Measurements from ENCODE around the gene HP1BP3. TPM values are rescaled to one million over a fixed set of nuclear protein-coding genes. Genes with fewer than 3 reads are reported as not detected.

Gene HP1BP3
- total RNA-seq, 1 donor from 2014 or later: 267 TPM

DNA sequence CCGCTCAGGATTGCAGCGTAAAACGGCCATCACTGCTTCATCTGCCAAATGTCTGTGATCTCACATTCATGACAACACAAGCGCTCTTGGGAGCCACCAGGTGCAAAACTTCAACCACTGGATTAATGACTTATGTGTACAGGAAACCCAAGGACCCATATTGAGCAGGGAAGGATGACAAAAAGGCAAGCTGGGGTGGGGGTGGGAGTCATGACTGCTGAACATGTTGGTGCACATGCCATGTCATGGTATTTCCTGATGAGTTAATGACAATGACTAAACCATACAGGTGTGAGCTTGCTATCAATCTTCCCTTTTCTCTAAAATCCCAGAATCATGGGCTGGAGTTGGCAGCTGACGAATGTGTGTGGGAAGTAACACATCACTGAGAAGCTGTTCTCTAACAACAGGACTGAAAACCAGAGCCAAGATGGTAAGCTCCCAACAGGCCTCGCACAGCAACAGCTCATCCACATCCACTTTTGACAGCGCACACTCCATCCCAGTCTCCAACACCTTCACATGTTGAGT is 51.5 kb downstream of the HP1BP3 start:
- no peaks in the 10 kb centered on the region for H3K27me3 ChIP-seq
- H3K4me1 ChIP-seq: peaks cover 25% of the 10 kb centered on the region
- no peak overlapping the region for H3K4me3 ChIP-seq
- H3K36me3 ChIP-seq: peaks cover 0 to 5% of the 10 kb centered on the region in 2 donors
- no peak overlapping the region for H3K27ac ChIP-seq
- TF ChIP-seq, protein P1, sequence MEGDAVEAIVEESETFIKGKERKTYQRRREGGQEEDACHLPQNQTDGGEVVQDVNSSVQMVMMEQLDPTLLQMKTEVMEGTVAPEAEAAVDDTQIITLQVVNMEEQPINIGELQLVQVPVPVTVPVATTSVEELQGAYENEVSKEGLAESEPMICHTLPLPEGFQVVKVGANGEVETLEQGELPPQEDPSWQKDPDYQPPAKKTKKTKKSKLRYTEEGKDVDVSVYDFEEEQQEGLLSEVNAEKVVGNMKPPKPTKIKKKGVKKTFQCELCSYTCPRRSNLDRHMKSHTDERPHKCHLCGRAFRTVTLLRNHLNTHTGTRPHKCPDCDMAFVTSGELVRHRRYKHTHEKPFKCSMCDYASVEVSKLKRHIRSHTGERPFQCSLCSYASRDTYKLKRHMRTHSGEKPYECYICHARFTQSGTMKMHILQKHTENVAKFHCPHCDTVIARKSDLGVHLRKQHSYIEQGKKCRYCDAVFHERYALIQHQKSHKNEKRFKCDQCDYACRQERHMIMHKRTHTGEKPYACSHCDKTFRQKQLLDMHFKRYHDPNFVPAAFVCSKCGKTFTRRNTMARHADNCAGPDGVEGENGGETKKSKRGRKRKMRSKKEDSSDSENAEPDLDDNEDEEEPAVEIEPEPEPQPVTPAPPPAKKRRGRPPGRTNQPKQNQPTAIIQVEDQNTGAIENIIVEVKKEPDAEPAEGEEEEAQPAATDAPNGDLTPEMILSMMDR (IDR thresholded peaks at IDR 0.05): no peak
- TF ChIP-seq POLR2AphosphoS5 (IDR thresholded peaks at IDR 0.05; ENCODE audit: insufficient read depth in 1 of 2, low read depth in 1 of 2): no peak
- no peak for TF ChIP-seq POLR2A (IDR thresholded peaks at IDR 0.05)
- intact Hi-C loops (cut with DNase I): no loop called here
- no peaks in the 10 kb centered on the region for H3K9me3 ChIP-seq
- DNase-seq (ENCODE audit: extremely low spot score in 2 of 2): no peak

DNA sequence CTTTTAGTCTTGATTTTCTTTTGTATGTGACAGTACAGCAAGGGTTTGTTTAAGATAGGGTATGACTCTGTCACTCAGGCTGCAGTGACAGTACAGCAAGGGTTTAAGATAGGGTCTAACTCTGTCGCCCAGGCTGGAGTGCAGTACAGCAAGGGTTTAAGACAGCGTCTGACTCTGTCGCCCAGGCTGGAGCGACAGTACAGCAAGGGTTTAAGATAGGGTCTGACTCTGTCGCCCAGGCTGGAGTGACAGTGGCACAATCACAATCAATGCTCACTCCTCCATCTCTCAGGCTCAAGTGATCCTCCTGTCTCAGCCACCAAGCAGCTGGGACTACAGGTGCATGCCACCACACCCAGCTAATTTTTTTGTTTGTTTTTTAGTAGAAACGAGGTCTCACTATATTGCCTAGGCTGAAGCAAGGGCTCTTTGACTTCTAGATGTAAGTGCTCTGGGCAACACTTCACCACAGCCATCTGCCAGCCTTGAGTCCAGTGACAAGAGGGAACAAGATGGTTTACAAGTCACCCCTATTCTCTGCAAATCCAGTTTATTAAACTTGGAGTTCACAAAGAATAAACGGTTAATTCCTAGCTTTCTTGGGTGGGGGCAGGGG is 53.6 kb downstream of the HP1BP3 start:
- intact Hi-C loops (cut with DNase I): no loop called here
- H3K27ac ChIP-seq: peak overlapping the region; percentile 74
- no peak for DNase-seq (ENCODE audit: extremely low spot score in 2 of 2)
- H3K9me3 ChIP-seq: no peaks in the 10 kb centered on the region
- no peaks in the 10 kb centered on the region for H3K27me3 ChIP-seq
- peaks cover 0 to 5% of the 10 kb centered on the region in 2 donors for H3K36me3 ChIP-seq
- H3K4me3 ChIP-seq: peak overlapping the region; percentile 52 to 60
- peaks cover 25% of the 10 kb centered on the region for H3K4me1 ChIP-seq
- TF ChIP-seq, protein P1 (IDR thresholded peaks at IDR 0.05): no peak
- TF ChIP-seq POLR2A (IDR thresholded peaks at IDR 0.05): no peak
- TF ChIP-seq POLR2AphosphoS5 (IDR thresholded peaks at IDR 0.05; ENCODE audit: insufficient read depth in 1 of 2, low read depth in 1 of 2): no peak

DNA sequence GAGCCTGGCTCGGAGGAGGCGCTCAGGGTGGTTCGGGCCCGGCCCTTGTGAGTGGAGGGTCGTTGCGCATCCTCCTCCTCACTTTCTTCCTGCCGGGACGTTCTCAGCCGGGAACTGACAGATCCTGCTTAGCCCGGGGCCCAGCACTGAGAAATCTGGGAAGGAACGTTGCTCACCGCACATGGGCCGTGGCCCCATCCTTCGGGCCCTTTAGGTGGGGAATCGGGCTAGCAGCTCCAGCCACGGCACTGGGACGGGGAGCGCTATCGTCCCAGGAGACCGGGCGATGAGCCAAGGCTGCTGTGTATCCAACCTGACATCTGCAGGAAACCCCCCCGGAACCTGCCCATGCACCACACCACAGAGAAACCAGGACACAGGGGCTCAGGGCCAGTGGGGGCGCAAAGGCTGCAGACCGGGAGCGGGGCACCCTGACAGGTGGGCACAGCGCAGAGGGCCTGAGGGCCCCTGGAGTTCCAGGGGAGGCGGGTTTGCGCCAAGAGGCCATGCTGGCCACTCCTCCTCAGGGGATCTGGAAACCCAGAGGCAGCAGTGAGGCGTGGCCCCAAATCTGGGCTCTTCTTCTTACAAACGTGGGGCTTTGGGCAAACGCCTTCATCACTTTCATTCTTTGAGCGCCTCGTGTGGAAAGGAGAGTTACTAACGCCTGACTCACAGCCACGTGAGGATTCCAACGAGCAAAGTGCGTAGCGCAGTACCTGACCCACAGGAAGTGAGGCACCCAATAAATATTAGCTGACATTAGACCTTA is 54.3 kb downstream of the HP1BP3 start, which contains the start of gene SH2D5:
Gene SH2D5, minus strand, starts transcription at position 116 of the 772 bp plus-strand sequence. CDS start 4,659 bp downstream, outside the sequence.
- intact Hi-C loops (cut with DNase I): no loop called here
- H3K4me3 ChIP-seq: peak within 1 kb of the TSS; percentile 52 to 60
- H3K36me3 ChIP-seq: peaks cover 0 to 5% of the 10 kb centered on the region in 2 donors
- H3K27me3 ChIP-seq: no peaks in the 10 kb centered on the region
- DNase-seq (ENCODE audit: extremely low spot score in 2 of 2): peak; percentile 93 to 97
- peaks cover 25% of the 10 kb centered on the region for H3K4me1 ChIP-seq
- peak within 1 kb of the TSS; percentile 74 for H3K27ac ChIP-seq
- TF ChIP-seq POLR2A (IDR thresholded peaks at IDR 0.05) (no peak), POLR2AphosphoS5 (IDR thresholded peaks at IDR 0.05; ENCODE audit: insufficient read depth in 1 of 2, low read depth in 1 of 2) (peak; percentile 71 to 95)
- H3K9me3 ChIP-seq: no peaks in the 10 kb centered on the region

DNA sequence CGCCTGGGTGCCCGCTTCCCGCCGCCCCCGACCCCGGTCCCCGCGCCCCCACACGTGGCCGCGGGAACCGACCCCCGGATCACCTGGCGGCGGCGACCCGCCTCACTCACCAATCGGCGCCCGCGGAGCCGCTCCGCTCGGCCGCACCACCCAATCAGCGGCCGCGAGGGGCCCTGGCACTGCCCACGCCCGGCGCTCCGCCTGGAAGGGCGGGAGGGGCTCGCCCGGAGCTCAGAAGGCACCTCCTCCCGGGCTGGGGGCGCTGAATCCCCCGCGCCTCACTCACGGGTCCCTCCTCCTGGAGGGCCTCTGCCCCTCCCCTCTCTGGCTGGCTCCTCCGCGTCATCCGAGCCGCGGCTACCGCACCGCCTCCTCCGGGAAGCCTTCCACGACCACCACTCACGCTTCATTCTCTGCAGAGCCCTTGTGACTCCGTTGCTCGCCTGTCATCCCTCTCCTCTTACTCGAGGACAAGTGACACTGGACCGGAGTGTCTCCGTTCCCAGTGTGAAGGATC is 55.0 kb downstream of the HP1BP3 start:
- H3K4me1 ChIP-seq: peaks cover 25% of the 10 kb centered on the region
- DNase-seq (ENCODE audit: extremely low spot score in 2 of 2): peak in 1 of 2 donors; percentile 80
- H3K27me3 ChIP-seq: no peaks in the 10 kb centered on the region
- no peak for TF ChIP-seq POLR2AphosphoS5 (IDR thresholded peaks at IDR 0.05; ENCODE audit: insufficient read depth in 1 of 2, low read depth in 1 of 2)
- TF ChIP-seq, protein P1 (IDR thresholded peaks at IDR 0.05): no peak
- no peak for TF ChIP-seq POLR2A (IDR thresholded peaks at IDR 0.05)
- peak overlapping the region; percentile 74 for H3K27ac ChIP-seq
- peak overlapping the region; percentile 52 to 60 for H3K4me3 ChIP-seq
- intact Hi-C loops (cut with DNase I): no loop called here
- H3K36me3 ChIP-seq: peaks cover 0 to 1% of the 10 kb centered on the region in 2 donors
- no peaks in the 10 kb centered on the region for H3K9me3 ChIP-seq
